Dermis lymphatic vessel endothelial cell (primary cell): ENCODE results near the gene NFYB. TPM values are rescaled to one million over a fixed set of nuclear protein-coding genes. Genes with fewer than 3 reads are reported as not detected.

ENCODE experiments used
- total RNA-seq: library from RNA; depleted of rRNA; stranded (reverse); fragments of >200 nt; gene quantifications from 2 replicates; pipeline ENCODE4 v1.2.1, GENCODE V29; 2014

Gene NFYB
- 12.0 and 18.1 TPM in 2 replicates for total RNA-seq

DNA sequence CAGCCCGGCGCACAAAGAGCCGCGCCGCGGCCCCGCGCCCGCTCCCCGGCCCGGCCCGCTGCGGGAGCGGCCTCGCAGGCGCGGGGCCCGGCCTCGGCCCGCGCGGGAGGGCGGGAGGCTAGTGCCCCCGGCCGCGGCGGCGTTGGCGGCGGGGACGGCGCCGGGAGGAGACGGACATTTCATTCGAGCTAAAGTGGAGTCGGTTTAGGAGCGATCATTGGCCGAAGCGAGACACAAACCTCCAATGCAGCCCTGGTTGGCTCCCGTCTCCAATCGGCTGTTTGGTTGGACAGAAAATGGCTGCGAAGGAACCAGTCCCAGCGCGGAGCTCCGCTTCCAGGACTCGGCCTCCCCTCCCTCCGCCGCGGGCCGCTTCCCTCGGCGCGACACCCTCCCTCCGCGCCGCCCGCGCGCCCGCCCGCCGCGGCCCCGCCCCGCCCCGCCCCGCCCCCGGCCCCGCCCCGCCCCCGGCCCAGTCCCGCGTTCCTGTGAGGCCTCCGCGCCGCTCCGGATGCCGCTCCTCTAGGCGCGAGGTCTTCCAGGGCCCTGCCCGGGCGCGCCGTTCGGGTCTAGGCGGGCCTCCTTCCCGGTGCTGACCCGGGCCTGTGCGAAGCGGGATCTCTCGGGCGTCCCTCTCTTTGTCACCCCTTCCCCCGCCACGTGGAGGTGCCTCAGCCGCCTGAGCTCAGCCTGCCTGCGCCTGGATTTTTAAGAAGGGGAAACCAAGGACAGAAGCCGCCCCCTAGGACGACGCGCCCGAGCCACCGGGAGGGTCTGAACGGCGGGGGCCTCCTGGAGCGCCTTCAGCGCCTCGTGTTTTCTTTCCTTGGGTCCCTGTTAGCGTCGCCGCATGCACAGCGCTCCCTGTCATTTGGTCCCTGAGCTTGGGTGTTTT is at the start of gene NFYB:
Gene NFYB (minus strand): TSS at position 309 of the 895 bp plus-strand sequence. CDS start 2,757 bp downstream, outside the sequence.

Other genes starting within 250 kb of the NFYB start
- gene HSP90B1, start 207.8 kb downstream of the NFYB start, total RNA-seq, result 839 and 909 TPM in 2 replicates
- gene TDG, start 172.3 kb downstream of the NFYB start, total RNA-seq, result 22.5 and 28.4 TPM in 2 replicates
- 5.7 and 6.1 TPM in 2 replicates for gene GLT8D2, start 88.0 kb downstream of the NFYB start, total RNA-seq
- 19.9 and 20.2 TPM in 2 replicates for gene HCFC2, start 73.7 kb downstream of the NFYB start, total RNA-seq
- gene TXNRD1, start 77.6 kb upstream of the NFYB start, total RNA-seq, result 228 and 498 TPM in 2 replicates
- 2.5 and 3.5 TPM in 2 replicates for gene EID3, start 165.5 kb upstream of the NFYB start, total RNA-seq